NCI-H2029 (cell line): ENCODE data around the gene CNTN3.

Experiments used
- DNase-seq: peaks from one replicate; lab custom pipeline; 2025; lab: John Stamatoyannopoulos, UW

CNTN3 gene

DNA sequence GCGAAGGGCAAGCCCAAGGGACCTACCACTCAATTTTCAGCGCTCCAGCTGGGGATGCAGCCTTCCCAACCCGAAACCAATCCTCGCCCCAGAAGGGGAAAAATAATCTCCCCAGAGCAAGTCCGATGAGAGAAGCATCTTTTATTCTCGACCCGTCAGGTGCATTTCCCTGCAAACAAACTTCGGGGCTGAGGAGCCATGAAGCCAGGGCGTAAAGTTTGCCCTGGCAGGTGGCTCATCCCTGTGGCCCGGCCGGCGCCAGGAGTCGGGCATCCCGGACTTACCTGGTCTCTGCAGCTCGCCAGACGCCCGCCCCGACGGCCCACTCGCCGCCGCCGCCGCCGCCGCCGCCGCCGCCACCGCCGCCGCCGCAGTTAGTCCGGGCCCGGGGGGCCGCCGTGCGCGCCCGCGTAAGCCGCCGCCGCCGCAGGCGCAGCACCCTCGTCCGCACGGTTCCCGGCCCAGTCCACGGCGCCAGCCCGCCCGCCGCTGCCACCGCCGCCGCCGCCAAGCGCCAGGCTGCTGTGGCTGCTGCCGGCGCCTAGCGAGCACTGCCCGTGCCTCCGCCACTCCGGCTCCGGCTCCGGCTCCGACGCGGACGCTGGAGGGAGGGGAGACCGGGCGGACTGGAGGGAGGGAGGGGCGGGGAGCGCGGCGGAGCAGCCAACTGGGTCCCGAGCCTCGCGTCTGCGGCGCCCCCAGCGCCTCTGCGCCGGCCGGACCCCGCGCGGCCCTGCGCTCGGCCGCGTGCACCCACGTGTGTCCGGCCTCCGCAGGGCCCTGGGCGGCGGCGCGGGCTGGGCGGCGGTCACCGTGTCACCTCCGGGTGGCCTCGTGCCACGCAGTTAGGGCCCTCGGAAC, at the start of gene CNTN3:
Gene CNTN3, minus strand, starts transcription at position 553 of the 861 bp plus-strand sequence. CDS start 93,547 bp downstream, outside the sequence.
- no peak for DNase-seq

DNA sequence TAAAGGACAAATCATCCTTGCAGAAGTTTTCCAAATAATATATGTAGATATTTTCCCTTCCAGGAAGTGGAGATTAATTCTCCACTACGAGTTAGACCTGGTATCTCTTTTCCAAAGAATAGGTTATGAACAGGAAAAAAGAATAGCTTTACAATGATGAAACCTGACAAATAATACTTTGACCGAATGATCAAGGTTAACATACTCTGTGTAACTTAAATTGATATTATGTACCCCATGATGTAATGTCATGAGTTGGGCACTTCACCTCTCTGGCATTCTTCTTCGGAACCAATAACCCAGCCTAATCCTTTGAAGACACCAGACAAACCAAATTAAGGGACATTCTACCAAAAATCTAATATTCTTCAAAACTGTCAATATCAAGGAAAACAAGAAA, 48.7 kb upstream of the CNTN3 start:
- DNase-seq, result no peak

DNA sequence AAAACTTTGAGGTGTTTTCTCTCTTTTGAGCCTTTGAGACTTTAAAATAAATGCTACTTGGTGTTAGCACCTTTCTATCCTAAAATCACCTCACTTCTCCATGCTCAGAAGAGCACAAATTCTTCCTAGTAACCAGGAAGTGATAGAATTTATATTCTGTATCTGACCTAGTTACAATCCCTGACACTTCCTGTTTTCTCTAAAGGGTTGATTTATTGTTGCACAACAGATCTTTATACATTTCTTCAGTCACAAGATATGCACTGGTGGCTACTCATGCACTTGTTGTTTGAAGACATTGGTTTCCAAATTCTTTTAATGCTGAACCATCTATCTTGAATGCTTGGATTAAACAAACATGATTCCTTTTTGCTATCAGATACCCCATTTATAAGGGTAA, 47.2 kb upstream of the CNTN3 start:
- DNase-seq, result no peak

DNA sequence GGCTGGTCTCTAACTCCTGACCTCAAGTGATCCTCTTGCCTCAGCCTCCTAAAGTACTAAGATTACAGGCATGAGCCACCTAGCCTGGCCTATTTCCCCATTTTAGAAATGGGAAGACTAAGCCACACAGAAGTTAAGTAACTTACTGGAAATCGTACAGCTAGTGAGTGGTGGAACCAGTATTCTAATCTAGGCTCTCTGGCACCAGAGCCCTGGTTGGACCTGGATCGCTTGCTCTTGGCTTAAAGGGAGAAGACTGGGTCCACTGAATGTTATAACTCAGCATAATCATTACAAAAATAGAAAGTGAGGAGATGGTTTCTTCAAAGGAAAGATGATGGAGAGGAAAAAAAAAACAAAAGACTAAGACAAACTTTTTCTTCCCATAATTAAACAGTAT, 37.4 kb upstream of the CNTN3 start:
- DNase-seq, result no peak

DNA sequence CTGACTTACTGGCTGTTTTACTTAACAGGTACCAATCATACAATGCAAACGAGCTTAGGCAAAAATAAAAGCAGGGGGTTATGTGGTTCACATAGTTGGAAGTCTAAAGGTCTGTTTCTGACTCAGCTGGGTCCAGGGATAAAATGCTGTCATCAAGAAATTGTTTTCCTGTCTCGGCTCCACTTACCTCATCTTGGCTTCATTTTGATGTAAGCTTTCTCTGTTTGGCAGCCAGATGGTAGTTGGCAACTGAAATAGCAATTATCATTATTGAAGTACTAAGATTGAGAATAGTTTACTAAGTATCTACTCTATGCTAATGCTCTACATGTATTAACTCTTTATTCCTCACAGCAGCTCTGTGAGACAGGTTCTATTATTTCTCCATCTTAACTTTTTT, 36.8 kb upstream of the CNTN3 start:
- DNase-seq, result no peak

DNA sequence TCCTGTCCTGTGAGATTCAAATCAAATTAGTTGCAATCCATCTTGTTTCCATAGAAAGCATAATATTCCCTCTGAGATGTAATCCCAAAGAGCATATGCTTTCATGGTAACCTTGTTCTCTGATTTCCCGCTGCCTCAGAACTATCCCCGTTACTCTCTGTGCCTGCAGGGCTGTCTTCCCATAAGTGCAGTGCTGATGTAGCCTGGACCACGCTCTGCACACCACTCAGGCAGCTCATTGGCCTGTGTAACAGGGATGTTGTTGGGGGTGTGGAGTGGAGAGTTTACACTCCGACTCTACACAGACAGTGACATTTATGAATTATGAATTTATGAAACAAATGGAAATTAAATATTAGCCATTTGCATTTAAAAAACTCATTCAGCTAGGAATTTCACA, 33.6 kb upstream of the CNTN3 start:
- no peak for DNase-seq

DNA sequence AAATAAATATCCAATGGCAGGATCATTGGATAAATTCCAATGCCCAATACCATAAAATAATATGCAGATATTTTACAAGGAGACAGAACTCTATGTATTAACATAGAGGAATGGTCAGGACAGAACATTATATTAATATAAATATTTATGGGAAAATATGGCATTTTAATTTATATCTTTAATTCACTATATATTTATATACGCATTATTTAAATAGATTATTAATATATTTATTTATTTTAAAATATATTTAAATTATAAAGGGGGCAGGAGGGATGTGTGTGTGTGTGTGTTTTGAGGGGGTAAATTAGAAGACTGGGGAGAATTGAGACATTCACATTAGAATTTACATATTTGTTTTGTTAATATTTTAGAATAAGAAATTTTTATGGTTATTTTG, 31.6 kb upstream of the CNTN3 start:
- no peak for DNase-seq

DNA sequence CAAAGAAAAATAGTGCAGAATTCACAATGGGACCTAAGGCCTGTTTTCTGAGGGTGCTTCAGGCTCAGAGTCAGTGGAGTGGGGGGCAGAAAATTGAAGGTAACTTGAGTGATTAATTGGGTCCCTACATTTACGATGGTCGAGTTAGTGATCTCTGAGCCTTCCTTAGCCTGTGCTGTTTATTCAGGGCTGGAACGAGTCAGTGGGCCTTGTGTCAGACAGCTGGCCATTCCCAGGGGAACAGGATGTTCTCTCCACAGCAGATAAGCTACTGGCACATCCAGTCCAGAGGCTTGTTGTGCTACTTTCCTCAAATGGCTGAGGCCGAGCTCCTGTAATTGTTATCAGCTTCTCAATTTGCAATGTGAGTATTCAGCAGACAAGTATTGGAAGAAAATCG, 29.2 kb upstream of the CNTN3 start:
- no peak for DNase-seq

DNA sequence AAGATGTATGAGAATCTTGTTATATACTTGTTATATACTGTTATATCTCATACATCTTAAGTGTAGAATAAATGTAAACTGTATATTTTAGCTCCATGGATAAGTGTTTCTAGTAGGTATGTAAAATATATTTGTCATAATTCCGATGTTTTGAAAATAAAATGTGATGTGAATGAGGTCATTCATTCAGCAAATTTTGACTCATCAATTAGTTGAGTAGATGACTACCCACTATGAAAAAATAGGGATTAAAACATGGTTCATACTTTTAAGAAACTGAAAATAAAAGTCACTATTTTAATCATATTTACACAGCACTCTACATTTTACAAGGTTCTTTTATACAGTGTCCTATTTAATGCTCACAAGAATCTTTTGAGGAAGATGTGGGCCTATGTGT, 28.4 kb upstream of the CNTN3 start:
- no peak for DNase-seq

DNA sequence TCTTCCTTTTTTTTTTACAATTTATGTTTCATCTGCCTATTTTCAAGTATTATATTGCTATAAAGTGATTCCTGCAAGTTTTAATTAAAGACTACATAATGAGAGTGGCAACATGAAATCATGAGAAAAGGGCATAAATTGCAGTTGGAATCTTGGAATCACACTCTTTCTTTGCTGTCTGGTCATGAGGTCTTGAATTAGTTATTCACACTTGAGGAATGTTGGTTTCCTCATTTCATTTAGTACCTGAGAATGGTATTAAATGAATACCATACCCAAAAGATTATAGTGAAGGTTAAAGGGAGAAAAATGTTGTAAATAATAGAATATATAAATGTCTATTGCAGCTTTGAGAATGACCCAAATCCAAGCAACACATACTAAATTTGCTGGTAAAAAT, 25.8 kb upstream of the CNTN3 start:
- DNase-seq, result no peak

DNA sequence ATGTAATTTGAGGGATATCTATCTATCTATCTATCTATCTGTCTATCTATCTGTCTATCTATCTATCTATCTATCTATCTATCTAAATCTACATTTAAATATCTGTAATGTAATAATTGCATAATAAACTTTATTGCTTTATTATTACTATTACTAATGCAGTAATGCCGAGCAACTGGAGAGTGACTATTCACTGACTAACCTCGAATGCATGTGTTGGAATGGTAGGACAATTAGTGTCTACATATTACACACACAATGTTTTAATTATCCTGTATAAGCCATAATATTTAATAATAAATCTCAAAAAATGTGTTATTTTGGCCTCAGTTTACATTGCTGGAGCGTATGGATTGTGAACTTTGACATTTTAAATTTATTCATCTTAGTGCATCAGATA, 25.2 kb upstream of the CNTN3 start:
- no peak for DNase-seq

DNA sequence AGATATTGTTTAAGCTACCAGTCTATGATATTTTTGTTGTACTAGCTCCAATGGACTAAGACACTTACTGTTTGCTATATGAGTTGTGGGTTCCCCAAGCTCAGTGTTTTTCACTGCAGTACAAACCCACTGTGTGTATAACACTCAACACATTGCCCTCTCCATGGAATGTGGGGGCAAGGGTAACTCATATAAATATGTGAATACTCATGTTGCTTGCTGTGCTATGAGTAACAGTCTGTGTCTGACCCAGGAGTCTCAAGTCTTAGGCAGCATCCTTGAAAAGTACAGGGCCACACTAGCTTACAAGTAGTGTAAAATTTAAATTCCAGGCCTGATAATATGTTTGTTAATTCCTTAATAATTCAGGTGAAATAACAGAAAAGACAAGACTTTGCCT, 22.5 kb upstream of the CNTN3 start:
- DNase-seq, result no peak

DNA sequence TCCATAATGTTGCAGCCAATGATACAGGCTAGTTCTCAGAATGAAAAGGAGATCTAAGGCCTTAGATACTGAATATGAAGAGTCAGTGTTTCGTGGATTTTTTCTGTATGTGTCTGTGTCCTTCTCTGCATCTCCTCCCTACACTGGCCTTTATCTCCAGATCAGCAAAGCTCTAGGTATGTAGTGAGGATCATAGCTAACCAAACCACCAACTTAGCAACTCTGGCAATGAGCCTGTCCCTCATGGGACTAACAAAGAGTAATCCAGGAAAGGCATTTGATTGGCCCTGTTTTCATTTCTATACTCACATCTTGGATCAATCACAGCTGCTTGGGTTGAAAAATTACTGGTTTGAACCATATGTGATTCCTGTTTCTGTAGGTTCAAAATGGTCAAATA, 18.6 kb upstream of the CNTN3 start:
- DNase-seq, result no peak

DNA sequence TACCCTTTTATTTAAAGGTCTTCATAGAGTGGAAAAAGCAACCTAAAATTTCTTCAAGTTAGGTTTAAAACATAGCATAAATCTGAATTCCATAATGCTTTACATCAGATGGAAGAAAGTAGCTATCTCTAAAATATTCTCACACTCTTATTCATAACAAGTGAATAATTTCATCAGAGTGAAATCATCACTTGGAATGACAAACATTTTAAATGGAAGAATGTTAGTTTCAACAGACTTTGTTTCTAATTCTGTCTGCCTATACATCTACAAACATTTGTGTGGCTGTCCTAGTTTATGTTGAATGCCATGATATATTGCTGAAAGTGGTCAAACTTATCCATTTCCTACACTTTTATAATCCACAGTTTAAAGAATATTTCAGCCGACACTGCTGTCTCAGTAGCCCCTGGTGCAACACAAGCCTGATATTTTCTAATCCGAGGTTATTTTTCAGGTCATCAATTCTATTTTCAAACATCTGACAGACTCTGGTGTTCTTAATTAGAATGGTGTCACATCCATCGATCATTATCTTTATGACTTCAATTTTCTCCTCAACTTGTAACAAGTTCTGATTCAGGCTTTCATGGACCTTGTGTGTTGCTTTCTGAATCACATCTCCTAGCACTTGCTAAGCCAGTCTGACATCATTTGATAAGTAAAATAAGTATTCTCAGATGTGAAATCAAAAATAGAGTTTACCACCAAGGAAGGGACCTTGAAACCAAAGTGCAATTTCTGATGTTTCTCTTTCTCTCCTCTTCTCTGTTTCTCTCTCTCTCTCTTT, 17.1 kb upstream of the CNTN3 start:
- no peak for DNase-seq

DNA sequence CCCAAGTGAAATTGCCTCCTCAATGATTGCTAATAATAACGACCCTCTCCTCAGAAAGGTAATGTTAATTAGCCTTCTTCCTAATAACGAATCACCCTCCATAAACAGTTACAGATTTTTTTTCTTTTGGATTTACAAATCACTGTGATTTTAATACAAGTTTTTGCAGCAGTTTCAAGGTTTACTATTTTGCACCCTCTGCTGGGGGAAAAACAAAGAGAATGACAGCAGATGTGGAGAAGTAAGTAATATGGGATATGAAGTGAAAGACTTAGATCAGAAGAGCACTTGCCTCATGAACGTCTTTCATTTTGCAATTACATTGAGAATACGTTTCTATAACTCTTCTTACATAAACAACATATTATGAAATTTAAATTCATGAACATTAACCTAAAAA, 16.1 kb upstream of the CNTN3 start:
- DNase-seq, result no peak

DNA sequence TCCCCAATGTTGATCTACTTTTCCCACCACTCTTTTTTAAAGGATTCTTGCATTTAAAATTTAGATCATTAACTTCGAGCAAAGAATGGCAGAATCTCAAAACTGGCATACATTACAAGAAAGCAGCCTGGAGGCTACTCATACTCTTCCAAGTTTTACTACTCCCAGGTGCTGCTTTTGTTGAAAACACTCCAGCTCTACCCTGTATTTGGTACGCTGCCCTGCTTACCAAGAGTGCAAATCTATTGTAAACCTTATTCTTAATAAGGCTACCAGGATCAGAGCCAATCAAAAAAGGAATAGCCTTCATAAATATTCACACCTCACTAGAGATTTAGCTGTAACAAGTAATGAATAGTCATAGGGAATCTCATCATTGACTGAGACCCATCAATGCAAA, 11.6 kb upstream of the CNTN3 start:
- DNase-seq, result no peak

DNA sequence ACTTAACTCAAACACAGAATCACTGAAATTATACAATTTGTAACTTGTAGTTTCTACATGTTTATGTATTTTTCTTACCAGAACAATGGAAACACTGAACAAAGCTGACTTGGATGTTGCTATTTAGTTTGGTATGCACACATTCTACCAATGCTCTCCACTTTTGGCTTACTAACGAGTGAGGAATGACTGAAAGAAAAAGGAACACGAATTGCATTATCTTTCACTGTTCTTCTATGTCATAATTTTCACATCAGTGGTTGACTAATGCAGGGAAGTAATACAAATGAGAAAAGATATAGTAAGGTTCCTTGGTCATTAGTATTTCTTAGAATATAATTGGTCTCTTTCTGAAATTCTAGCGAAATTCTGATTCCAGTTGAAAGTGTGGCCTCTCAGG, 9.8 kb upstream of the CNTN3 start:
- DNase-seq, result no peak

DNA sequence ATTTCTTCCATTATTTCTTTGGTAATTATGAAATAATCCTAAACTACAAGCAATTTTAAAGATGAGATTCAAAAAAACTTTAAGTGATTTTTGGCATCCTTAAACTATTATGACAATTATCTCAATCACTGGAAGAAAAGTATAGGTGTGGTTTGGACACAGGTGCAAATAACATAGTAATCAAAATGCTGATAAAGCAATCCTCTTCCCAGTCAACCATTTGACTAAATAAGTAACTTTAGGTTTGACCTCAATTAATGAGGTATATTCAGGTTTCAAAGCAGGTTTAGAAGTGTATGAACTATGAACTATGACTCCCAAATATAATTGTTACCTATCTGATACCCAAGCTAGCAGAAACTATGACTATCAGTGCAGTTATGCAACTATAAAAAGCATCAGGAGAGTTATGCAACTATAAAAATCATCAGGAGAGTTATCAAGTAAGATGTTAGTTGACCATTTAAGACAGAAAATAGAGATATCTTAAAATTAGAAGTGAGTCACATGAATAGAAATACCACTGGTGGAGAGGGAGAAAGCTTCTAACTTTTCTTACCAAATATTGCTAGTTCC, 8.9 kb upstream of the CNTN3 start:
- DNase-seq, result no peak

DNA sequence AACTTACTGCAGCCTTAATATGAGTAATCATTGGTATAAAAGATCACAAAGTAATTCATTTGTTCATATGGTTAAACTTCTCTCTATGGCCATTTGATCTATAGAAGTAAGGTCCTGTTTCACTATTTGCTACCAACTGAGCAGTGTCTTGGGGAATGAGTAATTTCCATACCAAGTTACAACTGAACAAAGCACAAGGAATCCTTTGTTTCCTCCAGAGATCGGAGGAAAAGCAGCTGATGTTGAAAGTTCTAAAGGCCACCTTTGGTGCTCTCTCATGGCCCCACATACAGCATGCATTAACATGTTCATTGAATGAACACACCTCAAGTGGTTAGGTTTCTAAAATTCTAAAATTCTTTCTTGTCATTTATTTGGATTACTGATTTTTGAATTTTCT, 7.1 kb upstream of the CNTN3 start:
- no peak for DNase-seq

DNA sequence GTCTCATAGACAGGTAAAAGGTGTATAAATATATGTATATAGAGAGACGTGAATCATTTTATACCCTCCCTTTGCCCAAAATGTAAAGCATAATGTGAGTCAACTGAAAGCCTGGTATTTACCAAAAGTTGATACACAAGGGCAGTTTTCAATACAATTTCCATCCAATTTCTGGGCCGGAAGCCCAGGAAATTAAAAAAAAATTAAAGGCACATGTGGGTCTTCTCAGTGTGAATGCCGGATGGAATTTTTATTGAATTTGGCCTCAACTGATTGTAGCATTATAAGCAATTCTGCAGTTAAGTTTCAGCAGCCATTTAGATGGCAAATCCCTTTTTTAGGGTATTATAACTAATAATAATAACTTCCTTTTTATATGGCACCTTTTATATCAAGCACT, 3.3 kb upstream of the CNTN3 start:
- DNase-seq, result no peak

DNA sequence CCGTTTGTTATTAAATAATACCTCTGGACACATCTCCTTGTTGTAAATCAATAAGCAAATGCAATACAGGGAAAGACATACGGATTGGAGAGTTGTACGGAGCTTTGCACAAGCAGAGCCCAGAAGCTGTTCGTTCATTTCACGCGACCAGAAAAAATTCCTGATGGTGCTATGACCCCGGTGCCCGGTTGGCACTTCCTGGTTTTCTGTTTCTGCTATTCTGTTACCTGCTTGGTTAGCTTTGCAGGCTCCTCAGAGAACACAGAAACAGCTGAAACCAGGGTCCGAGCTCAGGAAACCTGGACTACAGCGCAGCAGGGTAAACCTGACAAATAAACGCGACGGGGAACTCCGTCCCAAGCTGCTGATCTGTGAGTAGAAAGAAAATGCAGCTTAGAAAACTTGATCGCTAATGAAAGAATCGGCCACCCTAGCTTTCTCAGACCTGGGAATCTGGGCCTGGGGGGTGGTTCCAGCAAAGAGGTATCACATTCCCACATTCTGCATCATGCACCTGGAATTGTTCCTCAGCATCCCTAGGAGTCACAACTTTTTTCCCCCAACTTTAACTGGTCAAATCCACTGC, 845 bp downstream of the CNTN3 start:
- DNase-seq, result no peak

DNA sequence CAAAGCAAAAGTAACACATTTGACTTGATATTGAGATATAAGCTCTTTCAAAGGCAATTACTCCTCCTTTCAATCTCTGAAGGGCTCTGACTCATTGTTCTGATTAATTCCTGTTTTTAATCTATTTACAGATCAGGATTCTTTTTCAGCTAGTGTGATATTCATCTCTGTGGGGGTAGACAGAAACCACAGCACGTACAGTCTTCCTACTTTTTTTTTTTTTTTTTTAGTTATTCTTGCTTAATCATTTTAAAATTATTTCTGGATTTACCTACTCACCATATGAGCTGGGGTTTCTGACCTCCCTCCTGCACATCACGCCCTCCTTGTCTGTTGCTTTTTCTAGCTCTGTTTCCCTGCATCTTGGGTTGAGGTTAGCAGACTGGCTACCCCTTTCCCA, 1.4 kb downstream of the CNTN3 start:
- DNase-seq, result no peak

DNA sequence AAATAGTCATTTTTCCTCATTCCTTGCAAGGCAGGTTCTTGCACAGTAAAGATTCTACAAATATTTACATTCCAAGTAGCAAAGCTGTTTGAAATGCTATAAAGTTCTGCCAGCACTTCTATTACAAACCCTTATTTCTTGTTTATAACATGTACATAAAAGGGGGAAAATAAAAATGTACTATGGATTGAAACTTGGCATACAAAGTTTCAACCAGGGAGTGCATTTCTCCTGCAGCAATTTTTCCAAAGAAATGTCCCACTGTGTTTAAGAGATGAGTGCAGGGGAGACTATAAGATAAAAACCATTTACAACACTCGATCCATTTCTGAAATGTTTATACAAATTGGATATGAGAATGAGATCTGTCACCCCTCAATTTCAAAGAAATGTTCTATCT, 3.3 kb downstream of the CNTN3 start:
- no peak for DNase-seq
